Upper lobe of right lung (tissue), 1 donor: Measurements from ENCODE around the gene TMEM184A. TPM values are rescaled to one million over a fixed set of nuclear protein-coding genes. Genes with fewer than 3 reads are reported as not detected.

ENCODE experiments used
- ATAC-seq: fragments of 200-7000 bp; cut with Tn5 transposase; one replicate; pipeline ENCODE4 v1.9.1; 2020; ENCODE audit warnings: mild to moderate bottlenecking, moderate library complexity
- DNase-seq: peaks from one replicate; pipeline ENCODE4 v3.0.0-alpha.2; 2020
- H3K27ac ChIP-seq: fragments of 200-600 bp; one replicate; pipeline ENCODE4 v1.8.0; 2022
- H3K27me3 ChIP-seq: fragments of 200-600 bp; one replicate; pipeline ENCODE4 v1.8.0; 2022; ENCODE audit warnings: mild to moderate bottlenecking
- H3K36me3 ChIP-seq: fragments of 200-600 bp; one replicate; pipeline ENCODE4 v1.8.0; 2022
- H3K4me1 ChIP-seq: fragments of 200-600 bp; one replicate; pipeline ENCODE4 v1.8.0; 2022
- H3K4me3 ChIP-seq: fragments of 200-600 bp; one replicate; pipeline ENCODE4 v1.8.0; 2022; ENCODE audit warnings: mild to moderate bottlenecking
- H3K9me3 ChIP-seq: fragments of 200-600 bp; one replicate; pipeline ENCODE4 v1.8.0; 2022
- CTCF ChIP-seq: fragments of 200-600 bp; IDR thresholded peaks from one replicate; pipeline ENCODE4 v1.8.0; 2022; ENCODE audit warnings: antibody characterized with exemption
- intact Hi-C: fragments of 100-400 bp; cut with DNase I; formaldehyde crosslinking; loops from one replicate; pipeline ENCODE4 v1.11.0; 2022
- total RNA-seq: library from RNA; stranded (reverse); fragmentation: NEBNext Ultra II Directional; extraction: Animal tissue kit (Norgen Biotek cat#: 25700); gene quantifications from one replicate; pipeline ENCODE4 v1.2.1, GENCODE V29; 2021
- donor health status: DM: no; HTN: yes; CAD: no; lungs with severe emphysema.

The TMEM184A gene
- total RNA-seq, 1 donor from 2014 or later, result 4.4 TPM

DNA sequence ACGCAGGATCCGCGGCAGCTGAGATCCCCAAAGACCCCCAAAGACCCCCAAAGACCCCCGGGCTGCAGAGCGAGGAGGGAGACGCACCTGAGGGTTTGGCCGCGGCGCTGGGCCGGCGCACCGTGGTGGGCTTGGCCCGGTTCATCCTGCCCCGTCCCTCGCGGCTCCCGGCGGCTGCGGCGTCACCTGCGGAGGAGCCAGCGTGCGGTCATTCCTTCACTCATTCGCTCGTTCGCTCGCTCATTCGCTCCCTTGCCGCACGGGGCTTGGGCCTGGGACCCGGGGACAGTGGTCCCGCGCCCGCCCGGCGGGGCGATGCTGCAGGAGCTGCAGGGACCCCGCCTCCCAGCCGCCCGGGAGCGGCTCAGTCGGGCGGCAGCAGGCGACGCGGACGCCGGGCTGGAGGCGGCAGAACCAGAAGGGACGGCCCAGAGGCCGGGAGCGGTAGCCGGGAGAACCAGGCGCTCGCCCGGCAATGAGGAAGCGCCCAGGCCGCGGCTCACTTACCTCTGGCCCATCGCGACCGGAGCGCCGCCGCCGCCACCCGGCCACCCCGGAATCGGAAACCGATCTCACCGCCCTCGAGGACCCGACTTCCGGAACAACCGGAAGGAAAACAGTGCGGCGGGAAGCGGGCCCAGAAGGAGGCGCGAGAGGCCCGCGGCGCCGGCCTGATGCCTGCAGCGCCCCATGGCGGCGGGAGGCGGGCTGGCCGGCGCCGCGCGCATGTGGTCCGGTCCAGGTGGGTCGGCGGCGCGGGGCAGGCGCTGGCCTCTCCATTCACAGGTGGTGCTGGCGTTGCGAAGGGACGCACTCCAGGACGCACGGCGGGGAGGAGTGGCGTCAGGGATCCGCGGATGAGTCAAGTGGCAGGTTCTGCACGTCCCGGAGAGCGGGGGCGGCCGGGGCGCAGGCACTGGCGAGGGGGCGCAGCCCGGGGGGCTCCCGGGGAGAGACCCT lies 51.9 kb downstream of the TMEM184A start, which contains the start of gene INTS1:
Gene INTS1 (minus strand): TSS at position 574 of the 960 bp plus-strand sequence. CDS start 429 bp downstream, at position 145.
- intact Hi-C loops, result no loop called here
- Histone ChIP-seq H3K4me3 (peak within 1 kb of the TSS; percentile 97), H3K27ac (peak within 1 kb of the TSS; percentile 71), H3K36me3 (peaks cover 36% of the 10 kb centered on the region), H3K4me1 (peaks cover 15% of the 10 kb centered on the region), H3K27me3 (no peaks in the 10 kb centered on the region), H3K9me3 (no peaks in the 10 kb centered on the region)
- peak; percentile 97 for ATAC-seq
- DNase-seq, result peak; percentile 96
- peak; percentile 80 for TF ChIP-seq CTCF

DNA sequence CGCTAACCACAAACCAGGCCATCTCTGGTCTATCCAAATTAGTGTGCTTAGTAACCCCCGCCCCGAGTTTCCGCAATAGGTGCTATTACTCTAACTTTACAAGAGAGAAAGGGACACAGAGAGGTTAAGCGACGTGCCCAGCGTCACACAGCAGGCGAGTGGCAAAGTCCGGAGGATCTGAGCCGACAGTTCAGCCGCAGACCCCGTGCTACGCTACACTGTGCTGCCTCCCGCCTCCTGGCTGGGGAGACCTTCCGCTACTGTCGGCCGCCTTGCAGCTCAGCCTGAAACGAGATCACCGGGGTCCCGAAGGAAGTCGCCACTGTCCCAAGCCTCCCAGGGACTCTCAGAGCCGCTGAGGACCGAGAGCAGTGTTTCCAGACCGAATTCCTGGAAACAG lies 52.6 kb downstream of the TMEM184A start:
- intact Hi-C loops, result no loop called here
- H3K4me1 ChIP-seq, result peaks cover 15% of the 10 kb centered on the region
- H3K36me3 ChIP-seq, result peaks cover 40% of the 10 kb centered on the region
- peak overlapping the region; percentile 97 for H3K4me3 ChIP-seq
- no peaks in the 10 kb centered on the region for H3K9me3 ChIP-seq
- no peak for TF ChIP-seq CTCF
- no peaks in the 10 kb centered on the region for H3K27me3 ChIP-seq
- ATAC-seq (no peak), DNase-seq (no peak)
- no peak overlapping the region for H3K27ac ChIP-seq

DNA sequence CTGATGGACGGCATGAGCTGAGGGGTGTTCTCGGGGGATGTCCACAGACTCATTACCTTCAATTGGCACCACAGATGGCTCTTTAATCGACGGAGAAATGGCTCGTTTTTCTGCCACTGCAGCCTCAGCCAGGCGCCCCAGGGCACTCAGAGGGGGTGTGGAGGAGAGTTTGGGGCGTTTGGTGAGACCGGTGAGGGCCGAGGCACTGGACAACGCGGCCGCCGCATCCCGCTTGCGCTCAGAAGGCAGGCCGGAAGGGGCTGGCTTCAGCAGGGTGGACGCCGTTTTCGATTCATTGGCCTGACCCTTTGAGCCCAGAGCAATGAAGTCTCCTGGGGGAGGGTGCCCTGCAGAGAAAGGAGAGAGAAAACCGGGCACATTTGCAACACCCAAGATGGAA lies 53.2 kb downstream of the TMEM184A start:
- no peak for ATAC-seq
- no peaks in the 10 kb centered on the region for H3K27me3 ChIP-seq
- H3K4me3 ChIP-seq, result peak overlapping the region; percentile 97
- H3K9me3 ChIP-seq, result no peaks in the 10 kb centered on the region
- intact Hi-C loops, result no loop called here
- H3K27ac ChIP-seq, result no peak overlapping the region
- no peak for TF ChIP-seq CTCF
- peaks cover 45% of the 10 kb centered on the region for H3K36me3 ChIP-seq
- H3K4me1 ChIP-seq, result peaks cover 15% of the 10 kb centered on the region
- DNase-seq, result no peak

DNA sequence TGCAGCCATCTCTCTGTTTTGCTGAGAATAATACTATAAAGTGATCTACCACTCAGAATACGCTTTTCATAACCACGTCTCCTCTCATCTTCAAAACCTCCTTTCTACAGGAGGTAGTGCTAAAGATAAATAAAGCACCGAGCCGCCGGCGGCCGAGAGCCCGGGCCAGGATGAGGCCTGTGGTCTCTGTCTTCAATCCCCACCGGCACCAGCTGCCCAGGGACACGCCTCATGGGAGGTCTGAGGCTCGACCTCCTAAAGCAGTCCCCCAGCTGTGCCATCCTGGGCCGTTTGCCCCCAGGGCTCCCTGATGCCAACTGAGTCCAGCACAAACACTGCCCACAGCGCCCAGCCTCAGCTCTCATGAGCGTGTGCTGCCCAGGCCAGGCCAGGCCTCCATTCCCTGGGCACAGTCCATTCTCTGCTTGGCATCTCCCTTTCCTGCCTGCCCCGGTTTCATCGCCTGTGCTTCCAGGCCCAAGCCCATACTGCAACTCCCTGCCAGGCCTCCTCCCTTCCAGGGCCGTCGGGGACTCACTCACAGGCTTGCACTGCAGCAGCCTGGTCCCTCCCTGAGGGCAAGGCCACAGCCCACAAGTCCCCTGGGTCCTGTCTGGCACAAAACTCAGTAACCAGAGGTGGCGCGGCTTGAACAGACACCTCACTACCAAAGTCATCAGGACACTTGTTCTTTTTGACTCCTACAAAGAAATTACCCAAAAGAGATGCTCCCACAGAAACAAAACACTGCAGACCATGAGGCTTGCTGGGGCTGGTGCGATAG lies 54.3 kb downstream of the TMEM184A start:
- intact Hi-C loops, result no loop called here

More for the DNA sequence above, 54.3 kb downstream of the TMEM184A start:
- Histone ChIP-seq H3K4me3 (no peak overlapping the region), H3K4me1 (peaks cover 12% of the 10 kb centered on the region), H3K9me3 (no peaks in the 10 kb centered on the region), H3K27me3 (no peaks in the 10 kb centered on the region), H3K27ac (no peak overlapping the region), H3K36me3 (peaks cover 57% of the 10 kb centered on the region)
- no peak for DNase-seq
- no peak for ATAC-seq
- no peak for TF ChIP-seq CTCF
